HuH-7 (cell line): ENCODE results near the gene MAP3K5.

ENCODE experiments used
- DNase-seq: peaks from one replicate; pipeline ENCODE4 v3.0.0; 2011; ENCODE audit warnings: low spot score

The MAP3K5 gene

GRCh38 chr6:136539967-136540652, 252.2 kb downstream of the MAP3K5 start:
- DNase-seq, result no peak

- DNase-seq, result no peak
Measured at GRCh38 chr6:136538836-136539235, 253.4 kb downstream of the MAP3K5 start.

- DNase-seq, result no peak
Measured at GRCh38 chr6:136535880-136536650, 256.2 kb downstream of the MAP3K5 start.

GRCh38 chr6:136535017-136535765, 257.1 kb downstream of the MAP3K5 start:
- DNase-seq, result no peak

- no peak for DNase-seq
Measured at GRCh38 chr6:136534268-136534667, 258.0 kb downstream of the MAP3K5 start.

GRCh38 chr6:136533487-136533886, 258.8 kb downstream of the MAP3K5 start:
- DNase-seq, result no peak

GRCh38 chr6:136532030-136532429, 260.2 kb downstream of the MAP3K5 start:
- DNase-seq, result no peak

- DNase-seq, result no peak
Measured at GRCh38 chr6:136529710-136530109, 262.6 kb downstream of the MAP3K5 start.

GRCh38 chr6:136528477-136528876, 263.8 kb downstream of the MAP3K5 start:
- DNase-seq, result no peak

GRCh38 chr6:136527831-136528230, 264.4 kb downstream of the MAP3K5 start:
- DNase-seq, result no peak

GRCh38 chr6:136526937-136527336, 265.3 kb downstream of the MAP3K5 start:
- DNase-seq, result no peak

GRCh38 chr6:136526196-136526930, 265.9 kb downstream of the MAP3K5 start:
- peak; percentile 29 for DNase-seq

- no peak for DNase-seq
Measured at GRCh38 chr6:136525586-136526195, 266.6 kb downstream of the MAP3K5 start.

GRCh38 chr6:136524936-136525413, 267.3 kb downstream of the MAP3K5 start:
- DNase-seq, result no peak

- no peak for DNase-seq
Measured at GRCh38 chr6:136524339-136524935, 267.8 kb downstream of the MAP3K5 start.

GRCh38 chr6:136523196-136523595, 269.1 kb downstream of the MAP3K5 start:
- no peak for DNase-seq

GRCh38 chr6:136522636-136523035, 269.6 kb downstream of the MAP3K5 start:
- DNase-seq, result no peak

GRCh38 chr6:136521911-136522310, 270.4 kb downstream of the MAP3K5 start:
- no peak for DNase-seq

GRCh38 chr6:136521427-136521826, 270.9 kb downstream of the MAP3K5 start:
- DNase-seq, result no peak

- no peak for DNase-seq
Measured at GRCh38 chr6:136520517-136520916, 271.8 kb downstream of the MAP3K5 start.

GRCh38 chr6:136517582-136517981, 274.7 kb downstream of the MAP3K5 start:
- no peak for DNase-seq
